GM21526 (cell line): ENCODE results near the gene MANSC4.
"Not testable (repeated sequence)": the region's sequence is repeated elsewhere in the genome, so short reads cannot be mapped to it uniquely, and the experiment has no call there.

ENCODE experiments used
- ATAC-seq: cut with Tn5 transposase; IDR thresholded peaks from one replicate; pipeline ENCODE4 v1.9.1; 2021; ENCODE audit warnings: moderate library complexity; ENCODE audit not compliant: unreplicated experiment, low FRiP score

MANSC4 gene

GRCh38 chr12:27762757-27763156 is 17.3 kb downstream of the MANSC4 start:
- ATAC-seq: no peak

DNA sequence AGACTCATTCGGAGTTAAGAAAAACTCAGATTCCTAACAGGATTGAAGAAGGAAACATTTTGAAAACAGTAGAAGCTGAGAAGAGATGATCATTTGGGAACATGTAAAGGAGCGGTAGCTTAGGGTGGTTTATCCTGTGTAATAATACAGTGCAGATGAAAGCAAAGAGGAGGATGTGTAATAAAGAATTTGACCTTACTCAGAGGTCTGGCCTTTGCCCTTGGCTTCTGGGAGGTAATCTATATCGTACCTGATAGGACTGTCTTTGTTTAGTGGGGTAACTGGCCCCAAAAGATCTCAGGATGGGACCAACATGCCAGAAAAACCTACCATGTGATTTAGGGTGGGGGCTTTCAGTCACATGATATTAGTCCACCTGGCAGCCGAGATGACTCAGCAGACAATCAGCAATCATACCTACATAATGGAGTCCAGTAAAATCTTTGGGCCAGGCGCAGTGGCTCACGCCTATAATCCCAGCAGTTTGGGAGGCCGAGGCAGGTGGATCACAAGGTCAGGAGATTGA is 23.3 kb downstream of the MANSC4 start:
- no peak for ATAC-seq

GRCh38 chr12:27754795-27755194 is 25.2 kb downstream of the MANSC4 start:
- ATAC-seq: no peak

- no peak for ATAC-seq
Observed at GRCh38 chr12:27751386-27752047, 28.5 kb downstream of the MANSC4 start.

GRCh38 chr12:27747111-27747820 is 32.8 kb downstream of the MANSC4 start:
- ATAC-seq: no peak

DNA sequence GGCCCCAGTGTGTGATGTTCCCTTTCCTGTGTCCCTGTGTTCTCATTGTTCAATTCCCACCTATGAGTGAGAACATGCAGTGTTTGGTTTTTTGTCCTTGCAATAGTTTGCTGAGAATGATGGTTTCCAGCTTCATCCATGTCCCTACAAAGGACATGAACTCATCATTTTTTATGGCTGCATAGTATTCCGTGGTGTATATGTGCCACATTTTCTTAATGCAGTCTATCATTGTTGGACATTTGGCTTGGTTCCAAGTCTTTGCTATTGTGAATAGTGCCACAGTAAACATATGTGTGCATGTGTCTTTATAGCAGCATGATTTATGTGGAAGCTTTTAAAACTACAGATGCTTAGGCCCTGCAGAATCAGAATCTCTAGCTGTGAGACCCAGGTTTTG is 34.3 kb downstream of the MANSC4 start:
- ATAC-seq: not testable (repeated sequence)

DNA sequence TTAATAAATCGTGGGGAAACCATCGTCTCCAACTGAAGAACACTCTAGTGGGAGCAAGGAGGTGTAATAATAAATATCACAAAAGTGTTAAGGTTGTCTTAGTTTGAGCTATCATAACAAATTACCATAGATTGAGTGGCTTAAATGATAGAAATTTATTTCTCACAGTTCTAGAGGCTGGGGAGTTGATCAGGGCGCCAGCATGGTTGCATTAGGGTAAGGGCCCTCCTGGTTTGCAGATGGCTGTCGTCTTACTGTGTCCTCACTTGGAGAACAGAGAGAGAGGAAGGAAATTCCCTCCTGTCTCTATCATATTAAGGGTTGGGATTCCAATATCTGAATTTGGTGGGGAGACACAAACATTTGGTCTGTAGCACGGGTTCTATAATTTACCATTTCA is 36.4 kb downstream of the MANSC4 start:
- ATAC-seq: no peak

DNA sequence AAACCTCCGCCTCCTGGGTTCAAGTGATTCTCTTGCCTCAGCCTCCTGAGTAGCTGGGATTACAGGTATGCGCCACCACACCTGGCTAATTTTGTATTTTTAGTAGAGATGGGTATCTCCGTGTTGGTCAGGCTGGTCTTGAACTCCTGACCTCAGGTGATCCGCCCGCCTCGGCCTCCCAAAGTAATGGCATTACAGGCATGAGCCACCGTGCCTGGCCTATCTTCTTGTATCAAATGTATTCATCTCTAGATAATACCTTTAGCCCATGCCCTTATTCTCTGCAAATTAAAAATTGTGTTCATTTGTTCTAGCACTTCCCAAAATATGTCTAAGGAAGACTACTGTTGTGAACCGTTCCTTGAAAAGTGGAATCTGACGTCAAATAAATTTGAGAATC is 45.7 kb downstream of the MANSC4 start:
- ATAC-seq: not testable (repeated sequence)

DNA sequence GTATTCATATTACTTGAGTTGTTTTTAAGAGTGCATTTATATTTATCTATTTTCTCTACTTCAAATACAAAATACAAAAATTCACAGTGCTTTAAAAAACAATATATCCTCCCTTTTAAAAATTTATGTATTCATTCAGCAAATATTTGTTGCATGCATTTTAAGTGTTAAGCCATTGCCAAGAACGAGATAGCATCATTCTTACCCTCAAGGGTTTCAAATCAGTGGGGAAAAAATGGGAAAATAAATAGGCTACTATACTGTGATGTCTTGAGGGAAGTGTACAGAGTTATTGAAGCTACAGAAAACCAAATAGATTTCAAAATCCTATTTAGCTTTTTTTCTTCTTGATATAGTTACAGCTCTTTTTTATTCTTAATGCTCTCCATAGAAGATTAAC is 46.2 kb downstream of the MANSC4 start:
- ATAC-seq: no peak

- no peak for ATAC-seq
Observed at GRCh38 chr12:27733052-27733656, 46.9 kb downstream of the MANSC4 start.

GRCh38 chr12:27732281-27732680 is 47.8 kb downstream of the MANSC4 start:
- ATAC-seq: no peak

DNA sequence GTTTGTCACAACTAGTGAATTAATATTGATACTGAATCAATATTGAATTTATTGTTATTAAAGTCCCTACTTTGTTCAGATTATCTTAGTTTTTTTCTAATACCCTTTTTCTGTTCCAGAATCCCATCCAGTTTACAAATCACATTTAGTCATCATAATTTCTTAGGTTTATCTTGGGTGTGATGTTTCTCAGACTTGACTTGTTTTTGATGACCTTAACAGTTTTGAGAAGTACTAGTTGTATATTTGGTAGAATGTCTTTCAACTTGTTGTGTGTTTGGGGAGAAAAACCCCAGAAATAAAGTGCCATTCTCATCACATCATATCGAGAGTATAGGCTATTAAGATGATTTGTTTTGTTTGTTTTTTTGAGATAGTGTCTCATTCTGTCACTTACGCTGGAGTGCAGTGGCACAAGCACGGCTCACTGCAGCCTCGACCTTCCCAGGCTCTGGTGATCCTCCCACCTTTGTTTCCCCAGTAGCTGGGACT is 49.9 kb downstream of the MANSC4 start:
- no peak for ATAC-seq

DNA sequence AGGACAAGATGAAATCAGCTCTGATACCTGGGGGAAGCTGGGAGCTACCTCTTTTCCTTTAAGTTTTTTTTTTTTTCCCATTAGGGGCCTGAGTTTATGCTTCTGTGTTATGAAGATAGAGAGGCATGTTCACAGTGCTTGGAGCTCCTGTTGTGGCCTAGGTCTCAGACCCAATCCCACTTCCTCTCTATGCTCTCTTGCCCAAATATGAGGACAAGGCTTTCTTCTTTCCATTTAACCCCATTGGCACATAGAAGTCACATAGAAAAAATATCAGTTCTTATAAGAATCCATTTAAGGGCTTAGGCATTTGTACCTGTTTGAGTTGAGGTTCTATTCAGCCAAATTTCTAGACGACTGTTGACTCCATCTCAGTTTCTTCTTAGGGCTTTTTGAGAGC is 56.8 kb downstream of the MANSC4 start:
- no peak for ATAC-seq
